Naive B cell (primary cell): Measurements from ENCODE around the gene NPIPB8. TPM values are rescaled to one million over a fixed set of nuclear protein-coding genes. Genes with fewer than 3 reads are reported as not detected.
"Not testable (repeated sequence)": the region's sequence is repeated elsewhere in the genome, so short reads cannot be mapped to it uniquely, and the experiment has no call there.

ENCODE experiments used
- ATAC-seq, 2 donors: fragments of 150-1000 bp; cut with Tn5 transposase; 2 replicates each; pipeline ENCODE4 v1.10.0; 2021; ENCODE audit warnings: low read depth in 2 of 2, mild to moderate bottlenecking in 2 of 2, moderate library complexity in 2 of 2
- DNase-seq: peaks from one replicate; pipeline ENCODE4 v3.0.0; 2022
- H3K27ac Mint-ChIP-seq, 6 donors: one replicate each; pipeline ENCODE4 v1.8.0; 2020 to 2022; ENCODE audit warnings: mild to moderate bottlenecking in 6 of 6, mixed read lengths in 6 of 6, moderate library complexity in 5 of 6, inconsistent platforms in 2 of 6
- H3K27me3 Mint-ChIP-seq, 3 donors: one replicate each; pipeline ENCODE4 v1.8.0; 2021 to 2022; ENCODE audit warnings: mixed read lengths in 3 of 3, mild to moderate bottlenecking in 1 of 3
- H3K36me3 Mint-ChIP-seq, 2 donors: one replicate each; pipeline ENCODE4 v1.8.0; 2020 to 2022; ENCODE audit warnings: mixed read lengths in 2 of 2, inconsistent platforms in 1 of 2, mild to moderate bottlenecking in 1 of 2
- H3K4me1 Mint-ChIP-seq, 3 donors: one replicate each; pipeline ENCODE4 v1.8.0; 2020 to 2022; ENCODE audit warnings: mixed read lengths in 3 of 3, inconsistent platforms in 1 of 3, mild to moderate bottlenecking in 1 of 3, moderate library complexity in 1 of 3
- H3K4me3 Mint-ChIP-seq, 8 donors: one replicate each; pipeline ENCODE4 v1.8.0; 2020 to 2022; ENCODE audit warnings: mild to moderate bottlenecking in 8 of 8, mixed read lengths in 8 of 8, moderate library complexity in 8 of 8, inconsistent platforms in 2 of 8
- H3K9me3 Mint-ChIP-seq, 7 donors: one replicate each; pipeline ENCODE4 v1.8.0; 2020 to 2022; ENCODE audit warnings: mixed read lengths in 7 of 7, mild to moderate bottlenecking in 5 of 7, inconsistent platforms in 2 of 7, moderate library complexity in 1 of 7
- polyA plus RNA-seq, 6 donors: library from polyadenylated mRNA; unstranded; fragments of 300-500 nt; fragmentation: Illumina TruSeq; gene quantifications; one replicate each; pipeline ENCODE4 v1.2.3, GENCODE V29; 2021; ENCODE audit warnings: low read depth in 6 of 6

The NPIPB8 gene
- polyA plus RNA-seq, 6 donors from 2014 or later: not detected

- ATAC-seq: peak; percentile 92 to 97
- H3K27me3 Mint-ChIP-seq: peaks cover 0 to 9% (median 3%) of the 10 kb centered on the region in 3 donors
These were observed 14.6 kb upstream of the NPIPB8 start for GRCh38 chr16:28623172-28623711.

GRCh38 chr16:28630905-28631304, 7.0 kb upstream of the NPIPB8 start:
- not testable (repeated sequence) for H3K4me3 Mint-ChIP-seq, H3K4me1 Mint-ChIP-seq, ATAC-seq, H3K36me3 Mint-ChIP-seq, H3K9me3 Mint-ChIP-seq, H3K27me3 Mint-ChIP-seq, DNase-seq
- peak overlapping the region in 1 of 6 donors; percentile 82 for H3K27ac Mint-ChIP-seq

More at GRCh38 chr16:28623172-28623711, 14.6 kb upstream of the NPIPB8 start:
- Mint-ChIP-seq H3K4me1 (peaks cover 0 to 8% (median 6%) of the 10 kb centered on the region in 3 donors), H3K36me3 (no peaks in the 10 kb centered on the region), H3K4me3 (peak overlapping the region; percentile 58 to 90 (median 74)), H3K9me3 (peaks cover 0 to 1% (median 0%) of the 10 kb centered on the region in 7 donors), H3K27ac (no peak overlapping the region)
- DNase-seq: peak; percentile 26

- not testable (repeated sequence) for H3K4me1 Mint-ChIP-seq, H3K4me3 Mint-ChIP-seq, H3K27ac Mint-ChIP-seq, H3K36me3 Mint-ChIP-seq, DNase-seq, H3K9me3 Mint-ChIP-seq, ATAC-seq, H3K27me3 Mint-ChIP-seq
These were observed 1.6 kb upstream of the NPIPB8 start for GRCh38 chr16:28636093-28636823.

DNA sequence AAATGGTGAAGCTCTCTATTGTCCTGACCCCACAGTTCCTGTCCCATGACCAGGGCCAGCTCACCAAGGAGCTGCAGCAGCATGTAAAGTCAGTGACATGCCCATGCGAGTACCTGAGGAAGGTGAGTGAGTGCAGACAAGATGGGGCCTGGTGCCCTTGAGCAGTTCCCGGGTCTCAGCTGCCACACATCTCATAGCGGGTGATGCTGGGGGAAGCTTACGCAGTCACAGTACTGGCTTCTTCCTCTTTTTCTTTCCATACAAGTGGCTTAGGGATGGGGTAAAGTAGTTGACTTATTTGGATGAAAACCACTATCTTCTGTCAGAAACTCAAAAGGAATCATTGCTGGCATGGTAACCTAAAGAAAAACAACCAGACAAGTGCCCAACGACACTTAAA, 494 bp downstream of the NPIPB8 start:
- not testable (repeated sequence) for H3K9me3 Mint-ChIP-seq, ATAC-seq, H3K4me3 Mint-ChIP-seq, H3K27me3 Mint-ChIP-seq, DNase-seq, H3K4me1 Mint-ChIP-seq, H3K36me3 Mint-ChIP-seq
- peak overlapping the region in 2 of 6 donors; percentile 15 to 77 for H3K27ac Mint-ChIP-seq

DNA sequence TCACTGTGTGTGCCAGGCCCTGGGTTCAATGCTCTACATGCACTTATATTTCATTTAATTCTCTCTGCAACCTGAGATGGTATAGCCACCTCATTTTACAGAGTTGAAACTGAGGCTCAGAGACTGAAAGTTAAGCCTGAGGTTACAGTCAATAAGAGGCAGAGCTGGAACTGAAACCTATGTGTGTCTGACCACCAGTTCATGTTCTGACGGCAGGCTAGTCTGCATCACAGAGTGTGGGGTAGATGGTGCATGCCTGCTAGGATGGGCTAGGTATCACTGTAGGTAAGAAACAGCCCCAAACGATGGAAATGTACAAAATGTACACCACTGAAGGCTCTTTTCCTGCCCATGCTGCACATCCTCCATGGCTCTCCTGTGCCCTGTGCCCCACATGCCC, 2.1 kb downstream of the NPIPB8 start:
- H3K36me3 Mint-ChIP-seq, DNase-seq, ATAC-seq, H3K4me1 Mint-ChIP-seq, H3K27me3 Mint-ChIP-seq, H3K9me3 Mint-ChIP-seq: not testable (repeated sequence)
- Mint-ChIP-seq H3K4me3 (peak overlapping the region in 1 of 8 donors; percentile 24), H3K27ac (peak overlapping the region in 2 of 6 donors; percentile 57 to 80)

DNA sequence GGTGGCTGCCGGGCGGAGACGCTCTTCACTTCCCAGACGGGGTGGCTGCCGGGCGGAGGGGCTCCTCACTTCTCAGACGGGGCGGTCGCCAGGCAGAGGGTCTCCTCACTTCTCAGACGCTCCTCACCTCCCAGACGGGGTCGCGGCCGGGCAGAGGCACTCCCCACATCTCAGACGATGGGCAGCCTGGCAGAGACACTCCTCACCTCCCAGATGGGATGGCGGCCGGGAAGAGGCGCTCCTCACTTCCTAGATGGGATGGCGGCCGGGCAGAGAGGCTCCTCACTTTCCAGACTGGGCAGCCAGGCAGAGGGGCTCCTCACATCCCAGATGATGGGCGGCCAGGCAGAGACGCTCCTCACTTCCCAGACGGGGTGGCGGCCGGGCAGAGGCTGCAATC, 28.4 kb downstream of the NPIPB8 start:
- H3K9me3 Mint-ChIP-seq, ATAC-seq, H3K27ac Mint-ChIP-seq, DNase-seq, H3K4me3 Mint-ChIP-seq, H3K4me1 Mint-ChIP-seq, H3K27me3 Mint-ChIP-seq, H3K36me3 Mint-ChIP-seq: not testable (repeated sequence)

DNA sequence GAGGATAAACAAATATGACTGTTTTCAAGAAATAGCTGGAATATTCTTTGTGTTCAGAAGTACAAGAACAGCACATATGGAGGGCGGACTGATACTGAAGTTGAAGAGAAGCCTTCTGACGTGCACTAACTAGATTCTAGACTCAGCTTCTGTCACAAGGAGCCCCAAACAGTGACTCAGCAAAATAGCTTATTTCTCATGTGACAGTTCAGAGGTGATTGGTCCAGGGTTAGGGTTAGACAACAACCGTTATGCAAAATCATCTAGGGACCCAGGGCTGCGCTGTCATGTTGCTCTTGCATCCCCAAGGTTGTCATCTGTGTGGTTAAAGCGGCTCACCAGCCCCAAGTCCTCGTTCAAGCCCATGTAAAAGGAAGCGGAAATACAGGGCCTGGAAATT, 29.6 kb downstream of the NPIPB8 start:
- not testable (repeated sequence) for ATAC-seq, H3K4me3 Mint-ChIP-seq

DNA sequence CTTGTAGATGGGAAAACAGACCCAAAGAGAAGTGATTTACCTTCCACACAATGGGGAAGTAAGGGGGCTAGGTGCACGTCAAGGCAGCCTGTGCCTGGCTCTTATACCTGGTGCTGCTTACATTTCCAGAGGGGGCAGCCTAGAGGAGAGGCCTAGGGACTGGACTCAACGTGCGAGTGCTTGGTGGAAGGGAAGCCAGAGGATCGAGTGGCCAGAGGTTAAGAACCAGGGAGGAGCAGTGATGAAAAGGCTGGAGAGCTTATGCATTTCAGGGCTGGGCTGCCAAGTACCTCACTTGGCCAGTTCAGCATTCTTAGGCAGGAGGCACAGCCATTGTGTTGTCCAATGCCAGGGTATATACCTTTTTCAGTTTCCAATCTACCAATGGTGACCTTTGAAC, 30.3 kb downstream of the NPIPB8 start:
- not testable (repeated sequence) for H3K4me1 Mint-ChIP-seq, H3K36me3 Mint-ChIP-seq, H3K27ac Mint-ChIP-seq, ATAC-seq, H3K9me3 Mint-ChIP-seq, H3K4me3 Mint-ChIP-seq, H3K27me3 Mint-ChIP-seq, DNase-seq

More for the DNA sequence above, 29.6 kb downstream of the NPIPB8 start:
- not testable (repeated sequence) for DNase-seq, H3K27me3 Mint-ChIP-seq, H3K4me1 Mint-ChIP-seq, H3K27ac Mint-ChIP-seq, H3K36me3 Mint-ChIP-seq, H3K9me3 Mint-ChIP-seq

- not testable (repeated sequence) for H3K36me3 Mint-ChIP-seq, DNase-seq, H3K27ac Mint-ChIP-seq, H3K4me1 Mint-ChIP-seq, H3K9me3 Mint-ChIP-seq, H3K27me3 Mint-ChIP-seq
- peak; percentile 93 to 94 for ATAC-seq
- H3K4me3 Mint-ChIP-seq: peak overlapping the region in 1 of 8 donors; percentile 71
These were observed 50.6 kb downstream of the NPIPB8 start for GRCh38 chr16:28688327-28688952.

DNA sequence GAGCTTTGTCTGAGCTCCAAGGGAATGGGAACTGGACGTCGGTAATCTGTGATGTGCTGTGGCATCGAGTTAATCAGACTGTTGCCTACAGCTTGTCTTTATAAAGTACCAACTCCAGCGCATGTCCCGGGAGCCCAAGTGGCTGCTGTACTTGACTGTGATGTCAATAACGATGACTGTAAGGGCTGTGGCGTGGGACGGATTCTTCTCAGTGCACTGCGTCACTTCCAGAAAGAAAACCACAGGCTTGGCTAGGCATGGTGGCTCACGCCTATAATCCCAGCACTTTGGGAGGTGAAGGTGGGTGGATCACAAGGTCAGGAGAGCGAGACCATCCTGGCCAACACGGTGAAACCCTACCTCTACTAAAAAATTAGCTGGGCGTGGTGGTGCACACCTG, 51.6 kb downstream of the NPIPB8 start:
- not testable (repeated sequence) for ATAC-seq, H3K4me3 Mint-ChIP-seq, H3K4me1 Mint-ChIP-seq, H3K27ac Mint-ChIP-seq, H3K27me3 Mint-ChIP-seq, H3K36me3 Mint-ChIP-seq, DNase-seq, H3K9me3 Mint-ChIP-seq

DNA sequence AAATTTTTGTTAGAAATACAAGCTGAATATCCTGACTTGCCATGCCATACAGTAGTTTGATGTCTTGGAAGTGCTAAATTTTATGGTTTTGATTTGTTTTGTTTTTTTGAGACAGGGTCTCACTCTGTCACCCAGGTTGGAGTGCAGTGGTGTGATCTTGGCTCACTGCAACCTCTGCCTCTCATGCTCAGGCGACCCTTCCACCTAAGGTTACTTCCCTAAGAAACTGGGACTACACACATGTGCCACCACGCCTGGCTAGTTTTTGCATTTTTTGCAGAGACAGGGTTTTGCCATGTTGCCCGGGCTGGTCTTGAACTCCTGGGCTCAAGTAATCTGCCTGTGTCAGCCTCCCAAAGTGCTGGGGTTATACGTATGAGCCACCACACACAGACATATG, 53.9 kb downstream of the NPIPB8 start:
- H3K4me1 Mint-ChIP-seq, H3K27ac Mint-ChIP-seq, DNase-seq, H3K36me3 Mint-ChIP-seq, H3K27me3 Mint-ChIP-seq, H3K4me3 Mint-ChIP-seq, H3K9me3 Mint-ChIP-seq: not testable (repeated sequence)
- ATAC-seq: peak; percentile 38 to 41

DNA sequence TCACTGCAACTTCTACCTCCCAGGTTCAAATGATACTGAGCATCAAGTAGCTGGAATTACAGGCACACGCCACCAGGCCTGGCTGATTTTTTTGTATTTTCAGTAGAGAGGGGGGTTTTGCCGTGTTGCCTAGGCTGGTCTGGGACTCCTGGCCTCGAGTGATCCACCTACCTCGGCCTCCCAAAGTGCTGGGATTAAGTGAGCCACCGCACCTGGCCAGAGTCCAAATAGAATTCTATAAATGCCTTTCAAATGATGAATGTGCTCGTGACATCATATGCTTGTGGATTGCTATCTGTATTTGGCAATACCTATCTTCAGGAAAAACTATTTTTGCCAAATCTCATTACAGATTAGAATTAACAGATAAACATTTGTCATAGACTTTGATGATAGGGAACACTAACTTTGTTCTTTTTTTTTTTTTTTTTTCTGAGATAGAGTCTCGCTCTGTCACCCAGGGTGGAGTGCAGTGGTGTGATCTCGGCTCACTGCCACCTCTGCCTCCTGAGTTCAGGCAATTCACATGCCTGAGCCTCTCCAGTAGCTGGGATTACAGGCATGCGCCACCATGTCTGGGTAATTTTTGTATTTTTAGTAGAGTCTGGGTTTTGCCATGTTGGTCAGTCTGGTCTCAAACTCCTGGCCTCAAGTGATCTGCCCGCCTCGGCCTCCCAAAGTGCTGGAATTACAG, 55.5 kb downstream of the NPIPB8 start:
- not testable (repeated sequence) for H3K36me3 Mint-ChIP-seq, H3K4me1 Mint-ChIP-seq, H3K4me3 Mint-ChIP-seq, H3K27me3 Mint-ChIP-seq, DNase-seq, H3K9me3 Mint-ChIP-seq, H3K27ac Mint-ChIP-seq, ATAC-seq

DNA sequence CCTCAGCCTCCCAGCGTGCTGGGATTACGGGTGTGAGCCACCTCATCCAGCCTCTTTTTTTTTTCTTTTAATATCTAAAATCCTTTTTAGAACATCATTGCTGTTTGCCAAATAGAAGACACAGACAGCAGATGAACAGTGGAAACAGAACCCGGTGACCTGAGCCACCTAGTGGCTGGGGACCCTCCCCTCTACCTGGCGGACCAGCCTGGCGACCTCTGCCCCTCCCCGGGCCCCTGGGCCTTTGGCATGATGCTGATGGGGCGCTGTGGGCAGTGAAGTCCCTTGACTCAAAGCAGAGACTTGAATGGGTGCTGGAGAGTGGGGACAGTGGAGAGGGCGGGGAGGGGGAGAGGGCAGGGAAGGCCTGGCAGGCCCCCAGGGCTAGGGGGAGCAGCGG, 61.9 kb downstream of the NPIPB8 start:
- not testable (repeated sequence) for H3K36me3 Mint-ChIP-seq, H3K27ac Mint-ChIP-seq, H3K27me3 Mint-ChIP-seq, H3K9me3 Mint-ChIP-seq, H3K4me1 Mint-ChIP-seq, H3K4me3 Mint-ChIP-seq, ATAC-seq, DNase-seq

GRCh38 chr16:28700349-28700748, 62.5 kb downstream of the NPIPB8 start:
- H3K9me3 Mint-ChIP-seq, DNase-seq, H3K27me3 Mint-ChIP-seq, H3K4me1 Mint-ChIP-seq, H3K27ac Mint-ChIP-seq, H3K36me3 Mint-ChIP-seq, ATAC-seq, H3K4me3 Mint-ChIP-seq: not testable (repeated sequence)
